ENCODE data around the gene RUSC1. TPM values are rescaled to one million over a fixed set of nuclear protein-coding genes. Genes with fewer than 3 reads are reported as not detected.

The RUSC1 gene
- total and polyA plus RNA-seq, 2 of the 8 experiments (the other 6 are each of a cell fraction or from before 2014, with no cell fraction given), result 54.6 to 90.4 TPM

DNA sequence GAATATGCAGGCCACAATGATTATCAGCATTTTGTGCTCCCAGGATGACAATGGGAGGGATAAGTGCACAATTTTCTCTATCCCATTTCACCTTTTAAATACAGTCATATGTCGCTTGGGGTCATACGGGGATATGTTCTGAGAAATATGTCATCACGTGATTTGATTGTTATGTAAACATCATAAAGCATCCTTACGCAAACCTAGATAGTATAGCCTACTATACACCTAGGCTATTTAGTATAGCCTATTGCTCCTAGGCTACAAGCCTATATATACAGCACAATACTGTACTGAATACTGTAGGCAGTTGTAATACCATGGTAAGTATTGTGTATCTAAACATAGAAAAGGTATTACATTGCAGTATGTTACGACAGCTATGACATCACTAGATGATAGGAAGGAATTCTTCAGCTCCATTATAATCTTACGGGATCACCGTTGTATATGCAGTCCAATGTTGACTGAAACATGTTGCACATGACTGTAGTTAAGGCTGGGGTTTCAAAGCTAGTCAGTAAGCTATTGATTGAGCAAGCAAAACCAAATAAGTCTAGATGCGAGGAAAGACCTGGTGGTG lies 18.9 kb downstream of the RUSC1 start:
- H2BK20ac ChIP-seq (ENCODE audit: low read length), result no peak overlapping the region
- H3K9me3 ChIP-seq (ENCODE audit: insufficient read depth in 2 of 2, low read depth in 1 of 2, low read length in 1 of 2), result no peaks in the 10 kb centered on the region
- H3K27me3 ChIP-seq (replicated peaks in 1 of 4; ENCODE audit: control insufficient read depth in 3 of 4, extremely low read depth in 1 of 4, insufficient read depth in 3 of 4, low read length in 3 of 4), result no peaks in the 10 kb centered on the region
- no peaks in the 10 kb centered on the region for H4K20me1 ChIP-seq (replicated peaks in 1 of 2; ENCODE audit: control insufficient read depth in 1 of 2, insufficient read depth in 2 of 2, low read length in 2 of 2)
- H3K4me2 ChIP-seq (ENCODE audit: insufficient read depth in 1 of 2, low read depth in 2 of 2, low read length in 2 of 2), result no peak overlapping the region
- no peak overlapping the region for H2BK12ac ChIP-seq (ENCODE audit: low read depth, low read length)
- no peak for FAIRE-seq
- H3K23me2 ChIP-seq (ENCODE audit: low read depth, low read length), result no peaks in the 10 kb centered on the region
- H4K8ac ChIP-seq (ENCODE audit: extremely low read depth, insufficient read depth, low read length), result no peak overlapping the region
- POLR2A ChIA-PET (ENCODE audit: partially characterized antibody), result no interaction called here
- H2BK5ac ChIP-seq (ENCODE audit: low read depth, low read length), result no peak overlapping the region
- no peak overlapping the region for H3K23ac ChIP-seq (ENCODE audit: insufficient read length)
- H3K4me1 ChIP-seq (replicated peaks in 1 of 4; ENCODE audit: control insufficient read depth in 3 of 4, insufficient read depth in 4 of 4, low read length in 3 of 4), result no peaks in the 10 kb centered on the region
- H3K79me2 ChIP-seq (ENCODE audit: control insufficient read depth in 1 of 2, insufficient read depth in 2 of 2, low read length in 2 of 2), result no peaks in the 10 kb centered on the region
- H3K4ac ChIP-seq (replicated peaks; ENCODE audit: insufficient read length, low read depth, low read length), result no peak overlapping the region
- no peak overlapping the region for H2BK15ac ChIP-seq (ENCODE audit: low read length)
- no peak overlapping the region for H3K4me3 ChIP-seq (ENCODE audit: extremely low read depth in 1 of 4, insufficient read depth in 2 of 4, low read depth in 3 of 4, low read length in 4 of 4)
- no peak overlapping the region for H3K9ac ChIP-seq (replicated peaks in 1 of 4; ENCODE audit: extremely low read depth in 1 of 4, low read depth in 3 of 4, low read length in 3 of 4)
- no peak for DNase-seq (ENCODE audit: low read depth in 1 of 2, low spot score in 2 of 2)
- no peak overlapping the region for H4K5ac ChIP-seq (ENCODE audit: insufficient read length, low read depth, low read length)
- H2BK120ac ChIP-seq (replicated peaks; ENCODE audit: low read depth, low read length), result no peak overlapping the region
- H4K91ac ChIP-seq (replicated peaks; ENCODE audit: insufficient read length, low read length), result no peak overlapping the region
- CTCF ChIA-PET (ENCODE audit: partially characterized antibody), result interaction anchor here (1.3 to 1.9 kb wide), 2 partner anchors 12 to 89 kb away, joined by 6 to 7 read pairs; no protein-coding TSS in a partner anchor
- H3K36me3 ChIP-seq (ENCODE audit: control insufficient read depth in 2 of 4, insufficient read depth in 4 of 4, low read length in 3 of 4), result peaks cover 13 to 62% (median 39%) of the 10 kb centered on the region in 4 experiments; a peak in 7 of 8 replicates
- H3K27ac ChIP-seq (ENCODE audit: low read depth, low read length), result no peak overlapping the region
- H2AK5ac ChIP-seq (ENCODE audit: low read depth, low read length), result no peak overlapping the region
- no peak overlapping the region for H3K14ac ChIP-seq (ENCODE audit: insufficient read length)
- no peak overlapping the region for H2AFZ ChIP-seq (ENCODE audit: low read length)
- no peaks in the 10 kb centered on the region for H3K79me1 ChIP-seq (ENCODE audit: low read depth, low read length)
- WGBS, 2 experiments (ENCODE audit: extremely low coverage in 1 of 2, insufficient coverage in 1 of 2, insufficient read length in 1 of 2, insufficient replicate concordance in 2 of 2, low coverage in 1 of 2, low lambda C conversion rate in 2 of 2, missing lambda C conversion rate in 1 of 2), result 92% methylated on average over 8 of the region's 8 CpGs; no CpG with 5 or more reads in 1 of the 2 experiments
- H3K56ac ChIP-seq (replicated peaks; ENCODE audit: insufficient read length, low read depth, low read length), result no peak overlapping the region
- H3K18ac ChIP-seq (ENCODE audit: extremely low read depth, low read length), result no peak overlapping the region
- TF ChIP-seq RBBP5 (IDR thresholded peaks at IDR 0.05; ENCODE audit: borderline replicate concordance, low read depth, low read length) (no peak), BCL11A (IDR thresholded peaks at IDR 0.05; ENCODE audit: low read depth in 2 of 2, low read length in 2 of 2) (no peak), CBX5 (IDR thresholded peaks at IDR 0.05; ENCODE audit: low read depth, low read length) (no peak)
